IMR-90 (cell line): ENCODE measurements around the gene MMP23B. TPM values are rescaled to one million over a fixed set of nuclear protein-coding genes. Genes with fewer than 3 reads are reported as not detected.

Source experiments
- ATAC-seq: fragments of 200-7000 bp; cut with Tn5 transposase; 2 replicates; pipeline ENCODE4 v1.9.1; 2020; ENCODE audit warnings: low read depth, mild to moderate bottlenecking, moderate library complexity
- BruUV-seq: library from RNA; stranded (reverse); fragments of 400-500 nt; replicated peaks from 2 replicates; lab custom pipeline; 2021; lab: Mats Ljungman, UMichigan
- CTCF ChIA-PET: fragments of 300-600 bp; formaldehyde crosslinking; extraction: SDS; loops from one replicate; lab custom pipeline; 2021; ENCODE audit warnings: antibody characterized with exemption; lab: Yijun Ruan, JAX
- POLR2A ChIA-PET: fragments of 300-600 bp; sonication (Branson Sonifier 250); formaldehyde crosslinking; loops from one replicate; lab custom pipeline; 2022; ENCODE audit warnings: antibody characterized with exemption; ENCODE audit not compliant: unreplicated experiment; lab: Charles Lee
- DNase-seq: peaks from one replicate; pipeline ENCODE4 v3.0.0; 2013
- H2AFZ ChIP-seq: replicated peaks from 2 replicates; pipeline ENCODE3; 2013; ENCODE audit warnings: low read length, mild to moderate bottlenecking; ENCODE audit not compliant: poor library complexity
- H2AK5ac ChIP-seq: 2 replicates; pipeline ENCODE4 v1.6.1; 2013; ENCODE audit warnings: low read depth, low read length, inconsistent platforms
- H2AK9ac ChIP-seq: replicated peaks from 2 replicates; pipeline ENCODE3; 2013; ENCODE audit warnings: mild to moderate bottlenecking, low read depth, low read length, moderate library complexity; ENCODE audit not compliant: poor library complexity
- H2BK120ac ChIP-seq: 2 replicates; pipeline ENCODE4 v1.6.1; 2013; ENCODE audit warnings: low read depth, low read length, inconsistent platforms
- H2BK15ac ChIP-seq: 3 replicates; pipeline ENCODE4 v1.6.1; 2013; ENCODE audit warnings: low read depth, low read length, inconsistent platforms
- H2BK20ac ChIP-seq: 2 replicates; pipeline ENCODE4 v1.6.1; 2013; ENCODE audit warnings: low read depth, mild to moderate bottlenecking, inconsistent platforms, low read length, moderate library complexity
- H2BK5ac ChIP-seq: 2 replicates; pipeline ENCODE4 v1.6.1; 2013; ENCODE audit warnings: mild to moderate bottlenecking, low read depth, low read length, inconsistent platforms; ENCODE audit not compliant: poor library complexity, severe bottlenecking
- H3K14ac ChIP-seq: replicated peaks from 2 replicates; pipeline ENCODE4 v1.6.1; 2013; ENCODE audit warnings: low read depth, low read length, inconsistent platforms
- H3K18ac ChIP-seq: 2 replicates; pipeline ENCODE4 v1.6.1; 2013; ENCODE audit warnings: low read depth, low read length, control low read depth
- H3K23ac ChIP-seq: 2 replicates; pipeline ENCODE4 v1.6.1; 2013; ENCODE audit warnings: low read depth, low read length, inconsistent platforms
- H3K27ac ChIP-seq: 2 replicates; pipeline ENCODE4 v1.5.1; 2013; ENCODE audit warnings: mild to moderate bottlenecking, control low read depth, low read length; ENCODE audit not compliant: insufficient read depth
- H3K27me3 ChIP-seq: 2 replicates; pipeline ENCODE4 v1.6.1; 2013; ENCODE audit warnings: low read length; ENCODE audit not compliant: control insufficient read depth, insufficient read depth
- H3K36me3 ChIP-seq: 2 replicates; pipeline ENCODE4 v1.6.1; 2013; ENCODE audit warnings: low read length, mixed read lengths; ENCODE audit not compliant: control insufficient read depth, insufficient read depth
- H3K4ac ChIP-seq: 2 replicates; pipeline ENCODE4 v1.6.1; 2013; ENCODE audit warnings: low read depth, low read length, inconsistent platforms
- H3K4me1 ChIP-seq: 2 replicates; pipeline ENCODE4 v1.6.1; 2013; ENCODE audit warnings: low read length, mixed read lengths; ENCODE audit not compliant: control insufficient read depth, insufficient read depth
- H3K4me2 ChIP-seq: 2 replicates; pipeline ENCODE4 v1.6.1; 2013; ENCODE audit warnings: low read depth, mild to moderate bottlenecking, control low read depth, low read length, moderate library complexity
- H3K4me3 ChIP-seq: 2 replicates; pipeline ENCODE4 v1.5.1; 2013; ENCODE audit warnings: low read depth, mild to moderate bottlenecking, control low read depth, low read length, moderate library complexity; ENCODE audit not compliant: insufficient read depth
- H3K56ac ChIP-seq: 2 replicates; pipeline ENCODE4 v1.6.1; 2013; ENCODE audit warnings: low read length, inconsistent platforms; ENCODE audit not compliant: insufficient read depth; ENCODE audit errors: extremely low read depth
- H3K79me1 ChIP-seq, 2 experiments: 2 replicates each; pipeline ENCODE4 v1.6.1; 2013; ENCODE audit warnings: low read length in 2 of 2, inconsistent platforms in 1 of 2, low read depth in 1 of 2
- H3K9ac ChIP-seq: 2 replicates; pipeline ENCODE4 v1.6.1; 2013; ENCODE audit warnings: low read depth, low read length, control low read depth
- H3K9me1 ChIP-seq: 2 replicates; pipeline ENCODE4 v1.6.1; 2013; ENCODE audit warnings: low read length, inconsistent platforms; ENCODE audit not compliant: insufficient read depth
- H3K9me3 ChIP-seq: 2 replicates; pipeline ENCODE4 v1.6.1; 2013; ENCODE audit warnings: low read length; ENCODE audit not compliant: control insufficient read depth, insufficient read depth
- H4K20me1 ChIP-seq: 2 replicates; pipeline ENCODE4 v1.6.1; 2013; ENCODE audit warnings: low read length, inconsistent platforms; ENCODE audit not compliant: insufficient read depth
- H4K5ac ChIP-seq: 2 replicates; pipeline ENCODE4 v1.6.1; 2013; ENCODE audit warnings: mild to moderate bottlenecking, low read depth, low read length, control low read depth
- H4K8ac ChIP-seq, 2 experiments: 2 replicates each; pipeline ENCODE4 v1.6.1; 2013; ENCODE audit warnings: low read depth in 2 of 2, low read length in 2 of 2, control low read depth in 1 of 2, inconsistent platforms in 1 of 2
- H4K91ac ChIP-seq: 2 replicates; pipeline ENCODE4 v1.6.1; 2013; ENCODE audit warnings: low read depth, low read length, inconsistent platforms; ENCODE audit not compliant: insufficient read depth
- MXI1 ChIP-seq: IDR thresholded peaks from 2 replicates; pipeline ENCODE4 v1.6.1; 2012; ENCODE audit warnings: low read depth, mild to moderate bottlenecking, low read length, moderate library complexity, borderline replicate concordance
- POLR2A ChIP-seq: IDR thresholded peaks from 2 replicates; pipeline ENCODE4 v1.6.1; 2012; ENCODE audit warnings: mild to moderate bottlenecking, low read depth, low read length
- RAD21 ChIP-seq: IDR thresholded peaks from 2 replicates; pipeline ENCODE4 v1.6.1; 2012; ENCODE audit warnings: low read length, improper control_type of control experiment
- WGBS, 2 experiments: methylation state at CpG; one replicate each; pipeline versions ENCODE4 v1.1.5 to v1.1.7; 2013; ENCODE audit warnings: missing lambda C conversion rate in 2 of 2; ENCODE audit not compliant: insufficient read length in 1 of 2; ENCODE audit errors: extremely low coverage in 2 of 2; 5-methylcytosine and 5-hydroxymethylcytosine counted together
- dilution Hi-C: fragments of 300-500 bp; cut with HindIII; formaldehyde crosslinking; loops from one replicate; pipeline ENCODE4 v1.14.3; 2018; ENCODE audit warnings: low sequenced_read_pairs; ENCODE audit not compliant: unreplicated experiment
- in situ Hi-C: fragments of 300-500 bp; cut with MboI; formaldehyde crosslinking; loops from 3 replicates; pipeline ENCODE4 v1.14.3; 2019; ENCODE audit warnings: low sequenced_read_pairs, inconsistent platforms, mixed read lengths
- intact Hi-C: fragments of 100-400 bp; cut with micrococcal nuclease; formaldehyde crosslinking; loops from 2 replicates; pipeline ENCODE4 v1.10.0; 2022
- polyA plus RNA-seq, 3 experiments: library from polyadenylated mRNA; depleted of rRNA; stranded (reverse); fragments of >200 nt; gene quantifications; 2 replicates each; pipeline ENCODE4 v1.2.3, GENCODE V29; 2012; ENCODE audit warnings: low replicate concordance in 1 of 3
- total RNA-seq: library from RNA; depleted of rRNA; stranded (reverse); fragments of >200 nt; gene quantifications from 2 replicates; pipeline ENCODE4 v1.2.3, GENCODE V29; 2012

Gene MMP23B
- total and polyA plus RNA-seq, 2 of the 4 experiments (the other 2 are of a cell fraction): 1.1 to 5.4 TPM

- H2AK5ac ChIP-seq: no peak overlapping the region
- H3K4ac ChIP-seq: no peak overlapping the region
- H2BK120ac ChIP-seq: no peak overlapping the region
- H2BK15ac ChIP-seq: no peak overlapping the region
- H3K14ac ChIP-seq: no peak overlapping the region
- BruUV-seq: no TSS peak
- no peak overlapping the region for H4K5ac ChIP-seq
- H3K4me1 ChIP-seq: peaks cover 9% of the 10 kb centered on the region; the same call in 1 of the 2 replicates
- intact Hi-C loops (no loop called here), in situ Hi-C loops (no loop called here), dilution Hi-C loops (no loop called here)
- ChIA-PET CTCF (no interaction called here), POLR2A (interaction anchor here (1.1 kb wide), 1 partner anchor 11 kb away, joined by 3 read pairs; no protein-coding TSS in a partner anchor)
- H3K56ac ChIP-seq: no peak overlapping the region
- no peaks in the 10 kb centered on the region for H3K9me1 ChIP-seq
- no peak overlapping the region for H3K23ac ChIP-seq
- no peak overlapping the region for H2BK20ac ChIP-seq
- ATAC-seq (no peak), DNase-seq (no peak)
- no peak overlapping the region for H4K91ac ChIP-seq
- no peak overlapping the region for H2AK9ac ChIP-seq
- no peak overlapping the region for H2AFZ ChIP-seq
- no peak overlapping the region for H3K4me2 ChIP-seq
- H3K9ac ChIP-seq: no peak overlapping the region
- no peak overlapping the region for H2BK5ac ChIP-seq
- H4K8ac ChIP-seq: no peak overlapping the region
- no peak overlapping the region for H3K18ac ChIP-seq
- H3K27ac ChIP-seq: no peak overlapping the region
- no peaks in the 10 kb centered on the region for H4K20me1 ChIP-seq
- no peaks in the 10 kb centered on the region for H3K36me3 ChIP-seq
- H3K79me1 ChIP-seq: no peaks in the 10 kb centered on the region
- H3K4me3 ChIP-seq: no peak overlapping the region
- H3K9me3 ChIP-seq: no peaks in the 10 kb centered on the region
- TF ChIP-seq POLR2A (no peak), MXI1 (no peak), RAD21 (no peak)
- H3K27me3 ChIP-seq: peaks cover 7% of the 10 kb centered on the region; the same call in 1 of the 2 replicates
- WGBS, 2 experiments: 65% methylated on average over 5 of the region's 18 CpGs; no CpG with 5 or more reads in 1 of the 2 experiments
These were observed 29.5 kb upstream of the MMP23B start for GRCh38 chr1:1602304-1602967.
